WTC11 (cell line): ENCODE measurements around the gene ZDHHC18.

Experiments used
- ATF3 ChIP-seq: sonication (generic); formaldehyde crosslinking; conservative IDR thresholded peaks from 2 replicates; pipeline ENCODE4 v1.8.1; 2022; ENCODE audit warnings: mild to moderate bottlenecking, missing genetic modification reagents
- CTCF ChIP-seq: fragments of 200-600 bp; IDR thresholded peaks from 2 replicates; pipeline ENCODE4 v1.8.0; 2022; ENCODE audit warnings: antibody characterized with exemption
- MLX ChIP-seq: sonication (generic); formaldehyde crosslinking; IDR thresholded peaks from 2 replicates; pipeline ENCODE4 v1.8.1; 2023; ENCODE audit warnings: mild to moderate bottlenecking, missing genetic modification reagents, moderate library complexity
- NR2C2 ChIP-seq: sonication (generic); formaldehyde crosslinking; IDR thresholded peaks from 2 replicates; pipeline ENCODE4 v1.8.0; 2022; ENCODE audit warnings: mild to moderate bottlenecking, missing genetic modification reagents
- STAT6 ChIP-seq: sonication (generic); formaldehyde crosslinking; conservative IDR thresholded peaks from 2 replicates; pipeline ENCODE4 v1.8.1; 2023; ENCODE audit warnings: mild to moderate bottlenecking, low read depth, missing genetic modification reagents, moderate library complexity
- TEAD4 ChIP-seq: sonication (generic); formaldehyde crosslinking; IDR thresholded peaks from 2 replicates; pipeline ENCODE4 v1.8.0; 2022; ENCODE audit warnings: mild to moderate bottlenecking, missing genetic modification reagents
- ZNF232 ChIP-seq: sonication (generic); formaldehyde crosslinking; IDR thresholded peaks from 2 replicates; pipeline ENCODE4 v1.8.0; 2022; ENCODE audit warnings: mild to moderate bottlenecking, missing genetic modification reagents

- TF ChIP-seq ATF3 (CRISPR knock-in tag) (no peak), ZNF232 (no peak), CTCF (no peak), TEAD4 (CRISPR knock-in tag) (no peak), NR2C2 (CRISPR knock-in tag) (no peak), MLX (CRISPR knock-in tag) (no peak), STAT6 (CRISPR knock-in tag) (no peak)
Observed at GRCh38 chr1:26789931-26790330, 36.6 kb upstream of the ZDHHC18 start.
